Mesenchymal stem cell (in vitro differentiated cells and primary cell): Measurements from ENCODE around the gene FLOT1.

Source experiments
- DNase-seq: peaks from one replicate; pipeline ENCODE4 v3.0.0-alpha.2; 2013
- H2AFZ ChIP-seq: one replicate; pipeline ENCODE4 v1.6.1; 2013; ENCODE audit warnings: low read depth, mild to moderate bottlenecking, control low read depth, inconsistent platforms, low read length, moderate library complexity
- H2AK5ac ChIP-seq: 2 replicates; pipeline ENCODE4 v1.6.1; 2013; ENCODE audit warnings: low read length, moderate library complexity, mild to moderate bottlenecking, inconsistent platforms; ENCODE audit not compliant: severe bottlenecking
- H2BK120ac ChIP-seq: one replicate; pipeline ENCODE4 v1.6.1; 2013; ENCODE audit warnings: low read depth, mild to moderate bottlenecking, inconsistent platforms, low read length, moderate library complexity
- H2BK12ac ChIP-seq, 2 experiments: one replicate each; pipeline ENCODE4 v1.6.1; 2013; ENCODE audit warnings: inconsistent platforms in 2 of 2, low read length in 2 of 2, mild to moderate bottlenecking in 2 of 2, moderate library complexity in 2 of 2, control low read depth in 1 of 2
- H2BK15ac ChIP-seq: one replicate; pipeline ENCODE4 v1.6.1; 2013; ENCODE audit warnings: mild to moderate bottlenecking, low read depth, inconsistent platforms; ENCODE audit not compliant: poor library complexity, severe bottlenecking
- H2BK5ac ChIP-seq: 2 replicates; pipeline ENCODE4 v1.6.1; 2013; ENCODE audit warnings: low read depth, mild to moderate bottlenecking, low read length, control low read depth, inconsistent platforms; ENCODE audit not compliant: poor library complexity, severe bottlenecking
- H3K14ac ChIP-seq, 2 experiments: one replicate each; pipeline ENCODE4 v1.6.1; 2013; ENCODE audit warnings: inconsistent platforms in 2 of 2, low read length in 2 of 2, control low read depth in 1 of 2, mild to moderate bottlenecking in 1 of 2, moderate library complexity in 1 of 2
- H3K18ac ChIP-seq, 2 experiments: one replicate each; pipeline ENCODE4 v1.6.1; 2013; ENCODE audit warnings: inconsistent platforms in 2 of 2, low read length in 2 of 2, control low read depth in 1 of 2, low read depth in 1 of 2, mild to moderate bottlenecking in 1 of 2
- H3K23ac ChIP-seq, 2 experiments: one replicate each; pipeline ENCODE4 v1.6.1; 2013; ENCODE audit warnings: inconsistent platforms in 2 of 2, low read length in 2 of 2, mild to moderate bottlenecking in 2 of 2, moderate library complexity in 2 of 2, control low read depth in 1 of 2
- H3K27ac ChIP-seq: 2 replicates; pipeline ENCODE4 v1.5.1; 2013; ENCODE audit warnings: mild to moderate bottlenecking, moderate library complexity, low read length, control low read depth, inconsistent platforms; ENCODE audit not compliant: poor library complexity, severe bottlenecking
- H3K27me3 ChIP-seq, 2 experiments: 2 replicates each; pipeline versions ENCODE4 v1.6.1 to v1.7.0; 2013; ENCODE audit warnings: low read length in 2 of 2, mild to moderate bottlenecking in 2 of 2, moderate library complexity in 2 of 2, control low read depth in 1 of 2, inconsistent platforms in 1 of 2; ENCODE audit not compliant: control insufficient read depth in 1 of 2, insufficient read depth in 1 of 2
- H3K36me3 ChIP-seq, 2 experiments: 2 replicates each; pipeline versions ENCODE4 v1.6.1 to v1.7.0; 2013; ENCODE audit warnings: low read length in 2 of 2, control low read depth in 1 of 2, inconsistent platforms in 1 of 2, low read depth in 1 of 2, mild to moderate bottlenecking in 1 of 2; ENCODE audit not compliant: insufficient read depth in 2 of 2, control insufficient read depth in 1 of 2
- H3K4ac ChIP-seq, 2 experiments: one replicate each; pipeline ENCODE4 v1.6.1; 2013; ENCODE audit warnings: inconsistent platforms in 2 of 2, low read length in 2 of 2, mild to moderate bottlenecking in 2 of 2, moderate library complexity in 2 of 2, control low read depth in 1 of 2, low read depth in 1 of 2
- H3K4me1 ChIP-seq: 2 replicates; pipeline ENCODE4 v1.6.1; 2013; ENCODE audit warnings: low read depth, low read length, control low read depth; ENCODE audit not compliant: control insufficient read depth, insufficient read depth
- H3K4me2 ChIP-seq: 2 replicates; pipeline ENCODE4 v1.6.1; 2013; ENCODE audit warnings: low read length, mild to moderate bottlenecking, inconsistent platforms; ENCODE audit not compliant: poor library complexity, severe bottlenecking
- H3K4me3 ChIP-seq, 2 experiments: 2 replicates each; pipeline versions ENCODE4 v1.5.1 to v1.7.0; 2013; ENCODE audit warnings: low read length in 2 of 2, mild to moderate bottlenecking in 2 of 2, control low read depth in 1 of 2, low read depth in 1 of 2; ENCODE audit not compliant: insufficient read depth in 1 of 2
- H3K79me1 ChIP-seq: replicated peaks from 2 replicates; pipeline ENCODE4 v1.6.1; 2013; ENCODE audit warnings: mild to moderate bottlenecking, control low read depth, low read length, inconsistent platforms; ENCODE audit not compliant: poor library complexity, severe bottlenecking
- H3K9ac ChIP-seq: 2 replicates; pipeline ENCODE4 v1.7.0; 2013; ENCODE audit warnings: mild to moderate bottlenecking, low read length, moderate library complexity
- H3K9me3 ChIP-seq: 2 replicates; pipeline ENCODE4 v1.7.0; 2013; ENCODE audit warnings: mild to moderate bottlenecking, low read length; ENCODE audit not compliant: control insufficient read depth
- H4K8ac ChIP-seq: one replicate; pipeline ENCODE4 v1.6.1; 2013; ENCODE audit warnings: inconsistent platforms, mild to moderate bottlenecking, low read length, moderate library complexity
- H4K91ac ChIP-seq: one replicate; pipeline ENCODE4 v1.6.1; 2013; ENCODE audit warnings: mild to moderate bottlenecking, low read length, inconsistent platforms
- WGBS: methylation state at CpG from one replicate; pipeline ENCODE4 v1.1.7; 2013; ENCODE audit warnings: mixed read lengths; 5-methylcytosine and 5-hydroxymethylcytosine counted together

Gene FLOT1

DNA sequence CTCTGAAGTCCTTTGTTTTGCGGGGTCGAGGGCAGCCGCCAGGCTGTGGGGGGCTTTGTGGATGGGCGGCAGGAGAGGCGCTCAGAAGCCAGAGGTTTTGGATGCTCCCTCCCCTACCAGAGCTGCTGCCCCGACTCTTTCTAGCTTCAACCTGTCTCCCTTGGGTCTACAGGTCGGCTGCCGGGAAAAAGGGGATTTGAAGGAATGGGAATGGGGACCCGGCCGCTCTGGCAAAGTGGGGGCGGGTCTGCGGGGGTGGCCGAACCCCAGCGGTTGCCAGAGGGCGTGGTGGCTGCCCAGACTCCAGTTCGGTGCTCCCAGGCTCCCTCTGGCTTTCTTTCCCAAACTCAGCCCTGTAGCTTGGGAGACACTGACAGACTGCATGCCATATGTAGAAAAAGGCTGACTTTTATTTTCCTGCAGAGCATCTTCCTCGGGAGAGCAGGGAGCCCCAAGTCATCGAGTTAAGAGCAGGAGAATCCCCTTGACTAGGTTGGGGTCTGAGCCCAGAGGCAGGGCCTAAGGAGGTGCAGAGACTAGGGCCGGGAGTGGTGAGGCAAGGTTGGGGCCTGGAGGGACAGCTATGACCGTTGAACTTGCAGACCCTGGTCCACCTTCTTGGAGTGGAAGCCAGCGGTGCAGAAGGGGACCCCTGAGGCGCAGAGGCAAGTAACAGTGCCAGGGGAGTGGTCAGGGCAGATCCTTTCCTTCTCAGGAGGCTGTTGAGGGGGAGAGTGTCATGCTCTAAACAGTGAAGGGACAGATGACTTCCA lies 54.6 kb downstream of the FLOT1 start:
- Histone ChIP-seq H2AK5ac (peak overlapping the region; percentile 4), H3K27me3 (no peaks in the 10 kb centered on the region), H2BK15ac (peak overlapping the region; percentile 97), H2BK120ac (peak overlapping the region; percentile 97), H3K4me1 (peaks cover 27% of the 10 kb centered on the region), H3K79me1 (peaks cover 2% of the 10 kb centered on the region), H3K9ac (peak overlapping the region; percentile 95), H2AFZ (no peak overlapping the region), H4K91ac (peak overlapping the region; percentile 90), H3K4ac (peak overlapping the region; percentile 72 to 82), H2BK12ac (peak overlapping the region in 1 of 2 experiments; percentile 70), H3K27ac (peak overlapping the region; percentile 99), H4K8ac (peak overlapping the region; percentile 2), H3K14ac (peak overlapping the region in 1 of 2 experiments; percentile 97), H2BK5ac (peak overlapping the region; percentile 90), H3K36me3 (peaks cover 15 to 24% of the 10 kb centered on the region in 2 experiments), H3K9me3 (no peaks in the 10 kb centered on the region), H3K4me2 (peak overlapping the region; percentile 80), H3K4me3 (peak overlapping the region; percentile 83 to 93), H3K18ac (peak overlapping the region; percentile 96 to 98), H3K23ac (no peak overlapping the region)
- peak; percentile 59 for DNase-seq
- WGBS, result 15% methylated on average over 19 of the region's 22 CpGs

DNA sequence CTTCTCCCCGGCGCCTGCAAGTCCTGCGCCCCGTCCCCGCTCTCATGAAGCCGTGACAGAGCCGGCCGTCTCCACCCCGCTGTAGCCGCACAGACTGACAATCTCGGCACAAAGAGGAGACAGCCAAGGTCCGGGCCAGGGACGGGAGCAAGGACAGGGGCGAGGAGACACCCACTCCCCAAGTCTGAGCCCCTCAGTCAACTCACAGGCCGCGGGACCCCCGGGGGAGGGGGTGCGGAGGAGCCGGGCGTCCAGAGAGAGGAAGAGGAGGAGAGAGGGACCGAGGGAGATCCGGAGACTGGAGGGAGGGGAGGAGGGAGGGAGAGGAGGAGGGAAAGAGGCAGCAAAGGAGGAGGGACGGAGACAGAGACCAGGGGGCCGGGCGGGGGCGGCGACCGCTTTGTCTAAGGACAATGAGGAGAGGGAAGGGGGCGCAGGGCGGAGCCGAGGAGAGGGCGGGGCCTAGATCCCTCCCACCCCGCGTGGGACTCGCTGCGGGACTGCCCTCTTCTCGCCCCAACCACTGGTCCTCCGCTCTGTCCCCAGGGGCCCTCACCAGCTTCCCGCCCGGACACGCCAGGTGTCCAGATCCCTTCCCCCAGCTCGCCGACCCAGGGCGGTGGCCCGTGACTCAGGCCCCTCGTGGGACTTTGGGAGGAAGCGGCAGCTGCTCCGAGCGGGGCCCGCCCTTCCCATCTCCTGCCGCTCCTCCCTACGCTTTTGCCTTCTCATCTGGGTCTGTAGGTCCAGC lies 55.4 kb downstream of the FLOT1 start:
- DNase-seq, result peak; percentile 96
- H2BK120ac ChIP-seq, result peak overlapping the region; percentile 97
- H4K91ac ChIP-seq, result peak overlapping the region; percentile 96
- H3K36me3 ChIP-seq, result peaks cover 17 to 24% of the 10 kb centered on the region in 2 experiments
- H3K4me3 ChIP-seq, result peak overlapping the region; percentile 83 to 93
- H3K79me1 ChIP-seq, result peaks cover 2% of the 10 kb centered on the region
- H3K18ac ChIP-seq, result peak overlapping the region; percentile 98
- peak overlapping the region in 1 of 2 experiments; percentile 94 for H3K14ac ChIP-seq
- peak overlapping the region; percentile 99 for H3K27ac ChIP-seq
- peak overlapping the region; percentile 64 to 90 for H2BK12ac ChIP-seq
- peak overlapping the region; percentile 97 for H2BK15ac ChIP-seq
- WGBS, result under 1% methylated on average over 27 of the region's 52 CpGs
- H3K27me3 ChIP-seq, result no peaks in the 10 kb centered on the region
- H2BK5ac ChIP-seq, result peak overlapping the region; percentile 97
- H2AK5ac ChIP-seq, result peak overlapping the region; percentile 76
- peak overlapping the region; percentile 10 for H2AFZ ChIP-seq
- peak overlapping the region; percentile 82 for H3K4me2 ChIP-seq
- H3K4ac ChIP-seq, result peak overlapping the region; percentile 92 to 99
- peak overlapping the region in 1 of 2 experiments; percentile 95 for H3K23ac ChIP-seq
- peaks cover 29% of the 10 kb centered on the region for H3K4me1 ChIP-seq
- peak overlapping the region; percentile 95 for H3K9ac ChIP-seq
- H4K8ac ChIP-seq, result peak overlapping the region; percentile 92
- no peaks in the 10 kb centered on the region for H3K9me3 ChIP-seq

DNA sequence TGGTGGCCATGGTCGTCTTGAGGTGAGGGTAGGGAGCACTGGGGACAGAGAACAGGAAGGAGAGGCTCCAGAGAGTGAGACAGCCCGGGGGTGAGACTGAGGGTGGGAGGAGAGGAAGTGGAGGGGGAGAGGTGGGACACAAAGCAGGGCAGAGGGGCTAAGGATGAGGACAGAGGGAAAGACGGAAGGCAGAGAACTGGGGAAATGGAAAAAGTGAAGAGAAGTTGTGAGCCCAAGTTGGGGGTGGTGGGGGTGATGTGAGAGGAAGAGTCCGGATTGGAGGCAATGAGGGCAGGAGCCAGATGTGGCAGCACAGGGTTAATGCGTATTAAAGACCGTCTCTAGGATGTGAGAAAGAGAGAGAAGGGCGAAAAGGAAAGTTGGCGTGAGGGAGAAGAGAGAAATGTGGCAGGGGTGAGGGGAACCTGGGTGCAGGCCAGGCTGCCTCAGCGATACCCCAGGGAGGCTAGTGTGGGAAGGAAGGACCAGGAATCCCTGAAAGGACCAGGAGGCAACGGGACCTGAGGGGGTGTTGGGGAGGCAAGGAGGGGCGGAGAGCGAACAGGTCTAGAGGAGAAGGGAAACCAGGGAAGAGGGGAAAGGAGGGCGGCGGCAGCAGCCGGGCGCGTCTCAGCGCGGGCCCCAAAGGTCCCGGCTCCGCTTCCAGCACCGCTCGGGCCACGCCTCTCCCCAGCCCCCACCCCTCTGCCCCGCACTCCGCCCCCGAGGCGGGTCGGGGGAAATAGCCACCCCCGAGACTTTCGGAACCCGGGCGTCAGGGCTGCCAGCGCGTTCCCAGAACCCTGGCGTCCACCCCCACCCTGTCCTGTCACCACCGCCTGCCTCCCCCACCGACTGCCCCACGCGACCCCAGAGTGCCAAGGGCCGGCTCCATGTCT lies 56.2 kb downstream of the FLOT1 start, which contains the start of gene PPP1R18:
Gene PPP1R18, minus strand, starts transcription at position 637 of the 899 bp plus-strand sequence. Its CDS starts 627 bp downstream, at position 10.
- peak within 1 kb of the TSS; percentile 98 for H3K18ac ChIP-seq
- peak within 1 kb of the TSS in 1 of 2 experiments; percentile 94 for H3K14ac ChIP-seq
- WGBS, result under 1% methylated on average over 21 of the region's 41 CpGs

More for the DNA sequence above, 56.2 kb downstream of the FLOT1 start, which contains the start of gene PPP1R18:
- H3K9ac ChIP-seq, result peak within 1 kb of the TSS; percentile 95
- H2AFZ ChIP-seq, result peak within 1 kb of the TSS; percentile 10
- H2BK120ac ChIP-seq, result peak within 1 kb of the TSS; percentile 97
- H3K4me3 ChIP-seq, result peak within 1 kb of the TSS; percentile 83 to 93
- DNase-seq, result peak; percentile 87
- peak within 1 kb of the TSS; percentile 76 for H2AK5ac ChIP-seq
- peak within 1 kb of the TSS; percentile 82 for H3K4me2 ChIP-seq
- peak within 1 kb of the TSS; percentile 97 for H2BK5ac ChIP-seq
- H3K4me1 ChIP-seq, result peaks cover 26% of the 10 kb centered on the region
- peak within 1 kb of the TSS; percentile 96 for H2BK15ac ChIP-seq
- peaks cover 17 to 24% of the 10 kb centered on the region in 2 experiments for H3K36me3 ChIP-seq
- peak within 1 kb of the TSS; percentile 98 for H4K91ac ChIP-seq
- peak within 1 kb of the TSS; percentile 64 to 90 for H2BK12ac ChIP-seq
- H3K79me1 ChIP-seq, result peaks cover 2% of the 10 kb centered on the region
- peak within 1 kb of the TSS; percentile 99 for H3K27ac ChIP-seq
- no peaks in the 10 kb centered on the region for H3K9me3 ChIP-seq
- H3K23ac ChIP-seq, result peak within 1 kb of the TSS in 1 of 2 experiments; percentile 95
- no peaks in the 10 kb centered on the region for H3K27me3 ChIP-seq
- peak within 1 kb of the TSS; percentile 92 for H4K8ac ChIP-seq
- H3K4ac ChIP-seq, result peak within 1 kb of the TSS; percentile 92 to 99
